Natural killer cell (primary cell): ENCODE measurements around the gene ZMIZ1. TPM values are rescaled to one million over a fixed set of nuclear protein-coding genes. Genes with fewer than 3 reads are reported as not detected.

ENCODE experiments used
- ATAC-seq, 3 donors: fragments of 150-1000 bp in 2 of 3; fragments of 200-7000 bp in 1 of 3; cut with Tn5 transposase; 1 replicate in 1 of 3; 2 replicates in 2 of 3; pipeline ENCODE4 v1.10.0; 2021; ENCODE audit warnings: mild to moderate bottlenecking in 2 of 3, moderate library complexity in 2 of 3
- DNase-seq, 2 donors: peaks; one replicate each; pipeline versions ENCODE4 v3.0.0 to v3.0.0-alpha.2; 2013 to 2021; ENCODE audit warnings: mixed read lengths in 1 of 2
- H3K27ac ChIP-seq: one replicate; pipeline ENCODE4 v1.5.1; 2013; ENCODE audit warnings: mild to moderate bottlenecking, low read length
- H3K27me3 ChIP-seq: one replicate; pipeline ENCODE4 v1.6.1; 2013; ENCODE audit warnings: low read length; ENCODE audit not compliant: control insufficient read depth, insufficient read depth
- H3K36me3 ChIP-seq: one replicate; pipeline ENCODE4 v1.6.1; 2013; ENCODE audit warnings: low read length; ENCODE audit not compliant: control insufficient read depth, insufficient read depth
- H3K4me1 ChIP-seq: one replicate; pipeline ENCODE4 v1.6.1; 2013; ENCODE audit warnings: low read length; ENCODE audit not compliant: control insufficient read depth, insufficient read depth
- H3K4me3 ChIP-seq: one replicate; pipeline ENCODE4 v1.5.1; 2013; ENCODE audit warnings: low read length
- H3K9me3 ChIP-seq: one replicate; pipeline ENCODE4 v1.6.1; 2013; ENCODE audit warnings: low read length; ENCODE audit not compliant: control insufficient read depth, insufficient read depth
- H3K27ac Mint-ChIP-seq, 2 donors: one replicate each; pipeline ENCODE4 v1.8.0; 2022; ENCODE audit warnings: mild to moderate bottlenecking in 2 of 2, mixed read lengths in 2 of 2, moderate library complexity in 1 of 2
- H3K27me3 Mint-ChIP-seq, 2 donors: one replicate each; pipeline ENCODE4 v1.8.0; 2022; ENCODE audit warnings: low read depth in 2 of 2, mixed read lengths in 2 of 2
- H3K36me3 Mint-ChIP-seq: one replicate; pipeline ENCODE4 v1.8.0; 2022; ENCODE audit warnings: mixed read lengths
- H3K4me1 Mint-ChIP-seq, 2 donors: one replicate each; pipeline ENCODE4 v1.8.0; 2022; ENCODE audit warnings: mixed read lengths in 2 of 2
- H3K4me3 Mint-ChIP-seq: one replicate; pipeline ENCODE4 v1.8.0; 2022; ENCODE audit warnings: mild to moderate bottlenecking, moderate library complexity, mixed read lengths
- H3K9me3 Mint-ChIP-seq, 2 donors: one replicate each; pipeline ENCODE4 v1.8.0; 2022; ENCODE audit warnings: mixed read lengths in 2 of 2
- CTCF ChIP-seq: fragments of 200-600 bp; IDR thresholded peaks from one replicate; pipeline ENCODE4 v1.8.0; 2022; ENCODE audit warnings: antibody characterized with exemption
- WGBS: methylation state at CpG from one replicate; pipeline ENCODE4 v1.1.7; 2013; ENCODE audit warnings: missing lambda C conversion rate; ENCODE audit not compliant: insufficient coverage; 5-methylcytosine and 5-hydroxymethylcytosine counted together
- intact Hi-C: fragments of 100-400 bp; cut with micrococcal nuclease; formaldehyde crosslinking; loops from one replicate; pipeline ENCODE4 v1.14.2; 2022
- total RNA-seq, 4 donors: library from RNA; stranded (reverse); fragments of 120-200 nt in 1 of 4; gene quantifications; one replicate each; pipeline versions ENCODE4 v1.2.3 to v1.2.4, GENCODE V29; 2013 to 2022

Gene ZMIZ1
- total RNA-seq, 3 donors from 2014 or later (not counting 1 experiment from before 2014, with no cell fraction given): 36.5 to 51.5 (median 37.9) TPM

- Histone ChIP-seq H3K4me1 (peaks cover 36% of the 10 kb centered on the region), H3K27me3 (no peaks in the 10 kb centered on the region), H3K36me3 (no peaks in the 10 kb centered on the region), H3K4me3 (no peak overlapping the region), H3K27ac (no peak overlapping the region), H3K9me3 (no peaks in the 10 kb centered on the region)
- TF ChIP-seq CTCF: no peak
- peaks cover 32 to 67% of the 10 kb centered on the region in 2 donors for H3K4me1 Mint-ChIP-seq
- no peaks in the 10 kb centered on the region for H3K36me3 Mint-ChIP-seq
- ATAC-seq (no peak), DNase-seq (no peak)
- H3K27ac Mint-ChIP-seq: no peak overlapping the region
- no peaks in the 10 kb centered on the region for H3K9me3 Mint-ChIP-seq
- intact Hi-C loops: no loop called here
- 84% methylated on average over 5 of the region's 5 CpGs for WGBS
- no peaks in the 10 kb centered on the region for H3K27me3 Mint-ChIP-seq
- no peak overlapping the region for H3K4me3 Mint-ChIP-seq
Measured at GRCh38 chr10:79096514-79096913, 27.7 kb downstream of the ZMIZ1 start.

- H3K4me1 Mint-ChIP-seq: peaks cover 30 to 68% of the 10 kb centered on the region in 2 donors
- no peak overlapping the region for H3K27ac ChIP-seq
- no peak for TF ChIP-seq CTCF
- intact Hi-C loops: no loop called here
- no peaks in the 10 kb centered on the region for H3K9me3 ChIP-seq
- 84% methylated on average over 11 of the region's 11 CpGs for WGBS
- no peaks in the 10 kb centered on the region for H3K27me3 Mint-ChIP-seq
- no peak overlapping the region for H3K27ac Mint-ChIP-seq
- H3K36me3 Mint-ChIP-seq: no peaks in the 10 kb centered on the region
- H3K4me3 ChIP-seq: no peak overlapping the region
- no peaks in the 10 kb centered on the region for H3K9me3 Mint-ChIP-seq
- no peak overlapping the region for H3K4me3 Mint-ChIP-seq
- no peaks in the 10 kb centered on the region for H3K27me3 ChIP-seq
- H3K36me3 ChIP-seq: no peaks in the 10 kb centered on the region
- ATAC-seq: no peak
- no peak for DNase-seq
- peaks cover 38% of the 10 kb centered on the region for H3K4me1 ChIP-seq
Measured at GRCh38 chr10:79097021-79097872, 28.5 kb downstream of the ZMIZ1 start.

GRCh38 chr10:79098061-79098460 lies 29.3 kb downstream of the ZMIZ1 start:
- intact Hi-C loops: no loop called here
- H3K27ac ChIP-seq: no peak overlapping the region
- no peaks in the 10 kb centered on the region for H3K27me3 ChIP-seq
- DNase-seq (no peak), ATAC-seq (no peak)
- no peaks in the 10 kb centered on the region for H3K36me3 ChIP-seq
- Mint-ChIP-seq H3K4me1 (peaks cover 30 to 69% of the 10 kb centered on the region in 2 donors), H3K27ac (no peak overlapping the region), H3K36me3 (no peaks in the 10 kb centered on the region), H3K27me3 (peaks cover 0 to 1% of the 10 kb centered on the region in 2 donors), H3K4me3 (no peak overlapping the region), H3K9me3 (no peaks in the 10 kb centered on the region)
- H3K4me3 ChIP-seq: no peak overlapping the region
- H3K9me3 ChIP-seq: no peaks in the 10 kb centered on the region
- no peak for TF ChIP-seq CTCF
- H3K4me1 ChIP-seq: peaks cover 43% of the 10 kb centered on the region
- 97% methylated on average over 5 of the region's 5 CpGs for WGBS
